Psoas muscle (tissue), 8 donors: ENCODE measurements around the gene ARHGAP27. TPM values are rescaled to one million over a fixed set of nuclear protein-coding genes. Genes with fewer than 3 reads are reported as not detected.
"Not testable (repeated sequence)": the region's sequence is repeated elsewhere in the genome, so short reads cannot be mapped to it uniquely, and the experiment has no call there.

Experiments
- ATAC-seq, 4 donors: fragments of 200-7000 bp; cut with Tn5 transposase; one replicate each; pipeline ENCODE4 v1.9.1; 2020; ENCODE audit warnings: moderate library complexity in 3 of 4, mild to moderate bottlenecking in 2 of 4
- DNase-seq, 2 donors: peaks; one replicate each; pipeline ENCODE4 v3.0.0-alpha.2; 2020
- H3K27ac ChIP-seq: fragments of 200-600 bp; one replicate; pipeline ENCODE4 v1.8.0; 2022
- H3K27me3 ChIP-seq, 3 donors: fragments of 200-600 bp in 1 of 3; one replicate each; pipeline versions ENCODE4 v1.6.1 to v1.8.0; 2013 to 2022; ENCODE audit warnings: low read length in 2 of 3, mild to moderate bottlenecking in 2 of 3, moderate library complexity in 1 of 3; ENCODE audit not compliant: insufficient read depth in 3 of 3
- H3K36me3 ChIP-seq, 2 donors: fragments of 200-600 bp in 1 of 2; one replicate each; pipeline versions ENCODE4 v1.6.1 to v1.8.0; 2013 to 2022; ENCODE audit warnings: low read depth in 1 of 2, mild to moderate bottlenecking in 1 of 2, moderate library complexity in 1 of 2; ENCODE audit not compliant: insufficient read depth in 1 of 2
- H3K4me1 ChIP-seq: fragments of 200-600 bp; one replicate; pipeline ENCODE4 v1.8.0; 2022
- H3K4me3 ChIP-seq: fragments of 200-600 bp; one replicate; pipeline ENCODE4 v1.8.0; 2022; ENCODE audit warnings: mild to moderate bottlenecking
- H3K9me3 ChIP-seq: fragments of 200-600 bp; one replicate; pipeline ENCODE4 v1.8.0; 2022
- CTCF ChIP-seq: fragments of 200-600 bp; IDR thresholded peaks from one replicate; pipeline ENCODE4 v1.8.0; 2022; ENCODE audit warnings: antibody characterized with exemption
- WGBS, 3 donors: extraction: QIAGEN DNeasy Blood & Tissue Kit; methylation state at CpG; one replicate each; pipeline versions ENCODE4 v1.1.6 to v1.1.7; 2013; 5-methylcytosine and 5-hydroxymethylcytosine counted together
- intact Hi-C, 2 donors: fragments of 100-400 bp; cut with DNase I; formaldehyde crosslinking; loops; one replicate each; pipeline versions ENCODE4 v1.11.0 to v1.14.2; 2022
- polyA plus RNA-seq, 3 donors: library from polyadenylated mRNA; stranded (reverse); fragments of 200-250 nt; gene quantifications; one replicate each; pipeline ENCODE4 v1.2.3, GENCODE V29; 2013
- total RNA-seq, 4 donors: library from RNA; stranded (reverse); fragmentation: NEBNext Ultra II Directional in 2 of 4; extraction: Animal tissue kit (Norgen Biotek cat#: 25700) in 2 of 4; gene quantifications; one replicate each; pipeline versions ENCODE4 v1.2.1 to v1.2.4, GENCODE V29; 2021 to 2023
- donor health status: healthy with polysubstance abuse.
- donor health status: DM: no; HTN: no; CAD: no; lungs with moderate emphysema.
- donor health status: Bipolar disorder and iron deficiency.
- donor health status: healthy.
- donor health status: DM: yes; HTN: yes; CAD: no.
- donor health status: DM: no; HTN: no; CAD: no.
- donor health status: DM: no; HTN: no; CAD: no.
- donor health status: DM: yes; HTN: yes; CAD: no.

The ARHGAP27 gene
- total and polyA plus RNA-seq, 7 donors, result 3.4 to 8.9 (median 5.5) TPM

- H3K4me1 ChIP-seq, H3K4me3 ChIP-seq, H3K27me3 ChIP-seq, H3K27ac ChIP-seq, H3K9me3 ChIP-seq, intact Hi-C loops: not testable (repeated sequence)
- 69 to 82% (median 82%) methylated on average over 8 of the region's 8 CpGs for WGBS, 3 donors
- DNase-seq (peak in 1 of 2 donors; percentile 72), ATAC-seq (peak; percentile 33 to 53 (median 40))
- peaks cover 0 to 31% of the 10 kb centered on the region in 2 donors for H3K36me3 ChIP-seq
Observed at GRCh38 chr17:45446872-45447625, 14.4 kb upstream of the ARHGAP27 start.

- intact Hi-C loops, H3K4me1 ChIP-seq, H3K9me3 ChIP-seq, H3K4me3 ChIP-seq, H3K27ac ChIP-seq, H3K27me3 ChIP-seq: not testable (repeated sequence)
- ATAC-seq, result peak; percentile 48 to 84 (median 64)
- peaks cover 0 to 29% of the 10 kb centered on the region in 2 donors for H3K36me3 ChIP-seq
- 61 to 63% (median 61%) methylated on average over 15 to 16 of the region's 16 CpGs for WGBS, 3 donors
- peak in 1 of 2 donors; percentile 9 for DNase-seq
Observed at GRCh38 chr17:45445901-45446743, 13.5 kb upstream of the ARHGAP27 start.

GRCh38 chr17:45444856-45445820 lies 12.5 kb upstream of the ARHGAP27 start:
- DNase-seq, result peak in 1 of 2 donors; percentile 28
- ATAC-seq, intact Hi-C loops, H3K4me1 ChIP-seq, H3K9me3 ChIP-seq, H3K4me3 ChIP-seq, H3K27me3 ChIP-seq, H3K27ac ChIP-seq: not testable (repeated sequence)
- H3K36me3 ChIP-seq, result peaks cover 0 to 27% of the 10 kb centered on the region in 2 donors
- 78 to 88% (median 82%) methylated on average over 21 of the region's 21 CpGs for WGBS, 3 donors

- DNase-seq, result peak in 1 of 2 donors; percentile 23
- WGBS, 3 donors, result 87 to 88% (median 87%) methylated on average over 9 to 10 of the region's 10 CpGs
- H3K9me3 ChIP-seq, intact Hi-C loops, H3K4me3 ChIP-seq, ATAC-seq, H3K27me3 ChIP-seq, H3K27ac ChIP-seq: not testable (repeated sequence)
- H3K4me1 ChIP-seq, result peaks cover 14% of the 10 kb centered on the region
- peaks cover 0 to 27% of the 10 kb centered on the region in 2 donors for H3K36me3 ChIP-seq
Observed at GRCh38 chr17:45444301-45444700, 11.6 kb upstream of the ARHGAP27 start.

- ATAC-seq, H3K4me3 ChIP-seq, H3K27me3 ChIP-seq, H3K9me3 ChIP-seq, H3K27ac ChIP-seq, intact Hi-C loops: not testable (repeated sequence)
- Histone ChIP-seq H3K36me3 (peaks cover 0 to 32% of the 10 kb centered on the region in 2 donors), H3K4me1 (peaks cover 18% of the 10 kb centered on the region)
- 84 to 100% (median 88%) methylated on average over 8 to 10 of the region's 10 CpGs for WGBS, 3 donors
- DNase-seq, result peak in 1 of 2 donors; percentile 42
Observed at GRCh38 chr17:45443371-45444260, 10.9 kb upstream of the ARHGAP27 start.

GRCh38 chr17:45441526-45442310 lies 9.0 kb upstream of the ARHGAP27 start:
- H3K4me3 ChIP-seq, result no peak overlapping the region
- no peak for DNase-seq
- WGBS, 3 donors, result 59 to 64% (median 61%) methylated on average over 12 to 14 of the region's 14 CpGs
- peaks cover 18% of the 10 kb centered on the region for H3K4me1 ChIP-seq
- H3K27me3 ChIP-seq, result no peaks in the 10 kb centered on the region
- intact Hi-C loops, result no loop called here
- TF ChIP-seq CTCF, result no peak
- no peak for ATAC-seq
- no peak overlapping the region for H3K27ac ChIP-seq
- peaks cover 3 to 34% of the 10 kb centered on the region in 2 donors for H3K36me3 ChIP-seq
- H3K9me3 ChIP-seq, result no peaks in the 10 kb centered on the region

GRCh38 chr17:45440839-45441515 lies 8.3 kb upstream of the ARHGAP27 start:
- H3K36me3 ChIP-seq, result peaks cover 3 to 39% of the 10 kb centered on the region in 2 donors
- H3K27me3 ChIP-seq, H3K4me3 ChIP-seq, H3K9me3 ChIP-seq, DNase-seq, intact Hi-C loops: not testable (repeated sequence)
- 12 to 26% (median 19%) methylated on average over 6 to 7 of the region's 7 CpGs for WGBS, 3 donors
- H3K4me1 ChIP-seq, result peaks cover 18% of the 10 kb centered on the region
- H3K27ac ChIP-seq, result peak overlapping the region; percentile 41
- ATAC-seq, result peak; percentile 41 to 55 (median 53)
